GM19239 (cell line): ENCODE measurements around the gene PSMB3.
"Not testable (repeated sequence)": the region's sequence is repeated elsewhere in the genome, so short reads cannot be mapped to it uniquely, and the experiment has no call there.

ENCODE experiments used
- DNase-seq: peaks from one replicate; pipeline ENCODE4 v3.0.0; 2011; ENCODE audit warnings: low spot score; ENCODE audit not compliant: insufficient read length
- FAIRE-seq: peaks from 2 replicates; lab custom pipeline; 2011; peaks lifted over from hg19 to GRCh38; lab: Jason Lieb, UNC

Gene PSMB3

DNA sequence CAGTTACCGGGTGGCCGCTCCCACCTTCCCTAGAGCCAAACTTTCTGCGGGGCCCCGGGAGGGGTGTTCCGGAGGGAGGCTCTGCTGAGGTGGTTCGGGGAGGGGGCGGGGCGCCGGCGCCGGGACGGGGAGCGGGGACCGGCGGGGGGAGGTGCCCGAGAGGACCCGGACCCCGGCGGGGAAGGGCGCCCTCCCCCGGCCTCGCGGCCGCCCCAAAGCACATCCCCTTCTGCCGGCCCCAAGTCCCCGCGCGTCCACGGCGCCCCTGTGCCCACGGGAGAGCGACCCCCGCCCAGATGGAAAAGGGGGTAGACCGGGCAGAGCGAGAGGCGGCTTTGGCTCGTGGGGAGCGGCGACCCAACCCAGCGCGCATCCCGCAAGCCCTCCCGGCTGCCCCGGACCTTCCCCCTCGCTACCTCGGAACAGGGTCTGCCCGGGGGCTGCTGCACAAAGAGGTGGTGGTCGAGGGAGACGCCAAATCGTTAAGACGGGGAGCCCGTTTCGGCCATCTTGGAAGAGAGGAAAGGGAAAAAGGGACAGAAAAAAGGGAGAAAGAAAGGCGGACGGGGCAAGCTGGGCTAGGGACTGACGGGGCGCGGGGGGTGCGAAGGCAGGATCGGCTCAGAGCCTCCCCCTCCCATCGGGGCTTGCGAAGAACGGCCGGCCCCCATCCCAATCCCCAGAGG lies 4.9 kb upstream of the PSMB3 start:
- DNase-seq (no peak), FAIRE-seq (no peak)

DNA sequence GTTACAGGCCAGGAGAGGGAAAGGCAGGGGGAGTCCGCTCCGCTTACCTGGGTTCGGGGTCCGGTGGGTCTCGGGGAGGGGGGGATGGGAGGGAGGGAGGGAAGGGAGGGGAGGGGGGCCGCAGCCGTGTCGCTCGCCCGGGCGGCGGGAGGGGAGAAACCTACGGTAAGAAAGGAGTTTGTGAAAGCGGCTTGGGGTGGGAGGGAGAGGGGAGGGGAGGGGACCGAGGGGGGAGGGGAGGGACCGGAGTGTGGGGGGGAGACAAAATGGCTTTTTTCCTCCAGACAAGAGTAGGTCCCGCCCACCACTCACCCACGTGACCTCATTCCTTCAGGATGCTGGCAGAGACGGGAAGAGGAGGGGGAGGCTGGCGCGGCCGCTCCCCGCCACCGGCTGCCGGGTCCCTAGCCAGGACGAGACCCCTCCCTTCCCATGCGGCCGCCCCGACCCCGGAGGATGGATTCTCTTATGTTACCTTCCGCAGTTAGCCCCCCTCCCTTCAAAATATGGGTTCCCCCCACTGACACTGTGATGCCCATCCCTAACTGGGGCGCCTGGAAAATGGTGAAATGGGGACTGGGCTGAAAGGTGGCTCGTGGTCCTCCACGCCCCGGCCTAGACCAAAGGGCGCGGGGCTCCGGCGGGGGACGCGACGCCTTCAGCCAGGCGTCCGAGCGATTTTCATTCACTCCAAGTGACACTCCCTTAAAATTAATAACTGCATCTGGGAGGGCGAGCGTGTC lies 4.2 kb upstream of the PSMB3 start, which contains the start of gene PCGF2:
Gene PCGF2, minus strand, starts transcription at position 188 of the 743 bp plus-strand sequence. CDS start 7,934 bp downstream, outside the sequence.
- FAIRE-seq (no peak), DNase-seq (no peak)

DNA sequence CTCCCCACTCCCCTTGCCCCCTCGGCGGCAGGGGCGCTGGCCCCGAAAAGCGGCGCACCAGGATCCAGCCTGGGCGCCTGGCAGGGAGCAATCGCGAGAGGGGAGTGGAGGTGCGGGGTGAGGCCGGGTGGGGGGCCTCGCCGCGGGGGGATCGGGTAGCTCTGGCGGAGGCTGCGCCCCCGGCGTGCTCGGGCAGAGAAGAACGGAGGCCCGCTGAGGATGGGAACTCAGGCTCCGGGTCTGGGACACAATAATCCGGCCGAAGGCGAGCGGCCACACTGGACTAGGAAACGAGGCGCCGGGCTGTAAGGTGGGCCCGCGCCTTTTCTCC lies 3.7 kb upstream of the PSMB3 start:
- DNase-seq (no peak), FAIRE-seq (no peak)

DNA sequence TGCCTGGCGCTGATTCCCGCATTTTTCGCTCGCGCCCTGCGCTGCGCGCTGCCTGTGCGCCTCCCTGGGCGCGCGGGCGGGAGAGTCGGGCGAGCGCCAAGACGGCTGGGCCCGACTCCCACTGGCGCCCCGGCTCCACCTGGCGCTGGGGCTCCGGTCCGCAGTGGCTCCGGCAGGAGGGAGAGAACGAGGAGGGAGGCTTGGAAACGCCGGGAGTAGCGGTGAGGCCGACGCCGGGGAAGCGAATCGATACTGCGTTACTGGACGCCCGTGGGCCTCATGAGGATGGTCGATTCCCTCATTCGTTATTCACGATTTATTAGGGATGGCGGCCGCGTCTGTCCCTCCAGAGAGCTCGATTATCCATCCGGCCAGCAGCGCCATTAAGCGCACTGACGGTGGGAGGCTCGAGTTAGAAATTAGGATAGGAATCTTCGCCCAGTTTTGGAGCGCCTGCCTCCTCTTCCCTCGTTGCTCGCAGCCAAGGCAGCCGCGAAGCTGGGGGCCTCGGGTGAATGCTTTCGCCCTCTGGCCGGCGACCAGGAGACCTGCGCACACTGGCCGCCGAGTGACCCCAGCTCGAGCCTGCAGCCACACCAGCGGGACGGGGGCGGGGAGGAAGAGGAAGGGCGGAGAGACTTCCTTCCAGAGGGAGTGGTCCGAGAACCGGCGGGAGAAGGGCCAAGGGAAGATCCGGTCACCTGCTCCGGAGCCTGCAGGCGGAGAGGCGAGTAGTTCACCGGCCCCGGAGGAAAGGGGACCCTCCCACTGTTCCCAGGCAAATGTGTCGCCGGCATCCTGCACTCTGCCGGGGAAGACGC lies 3.1 kb upstream of the PSMB3 start:
- no peak for DNase-seq
- no peak for FAIRE-seq

DNA sequence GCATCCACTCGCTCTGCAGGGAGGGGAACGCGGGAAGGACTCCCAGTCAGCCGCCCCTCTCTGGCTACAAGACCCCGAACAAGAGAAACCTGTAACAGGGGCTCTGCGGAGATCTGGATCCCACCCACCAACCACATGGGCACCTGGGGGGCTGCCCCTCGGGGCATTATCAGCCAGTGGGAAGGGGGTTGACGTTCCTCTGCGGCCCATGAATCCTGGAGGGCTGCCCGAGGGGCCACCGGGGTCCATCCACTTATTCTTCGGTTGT lies 2.6 kb upstream of the PSMB3 start:
- FAIRE-seq (no peak), DNase-seq (no peak)

DNA sequence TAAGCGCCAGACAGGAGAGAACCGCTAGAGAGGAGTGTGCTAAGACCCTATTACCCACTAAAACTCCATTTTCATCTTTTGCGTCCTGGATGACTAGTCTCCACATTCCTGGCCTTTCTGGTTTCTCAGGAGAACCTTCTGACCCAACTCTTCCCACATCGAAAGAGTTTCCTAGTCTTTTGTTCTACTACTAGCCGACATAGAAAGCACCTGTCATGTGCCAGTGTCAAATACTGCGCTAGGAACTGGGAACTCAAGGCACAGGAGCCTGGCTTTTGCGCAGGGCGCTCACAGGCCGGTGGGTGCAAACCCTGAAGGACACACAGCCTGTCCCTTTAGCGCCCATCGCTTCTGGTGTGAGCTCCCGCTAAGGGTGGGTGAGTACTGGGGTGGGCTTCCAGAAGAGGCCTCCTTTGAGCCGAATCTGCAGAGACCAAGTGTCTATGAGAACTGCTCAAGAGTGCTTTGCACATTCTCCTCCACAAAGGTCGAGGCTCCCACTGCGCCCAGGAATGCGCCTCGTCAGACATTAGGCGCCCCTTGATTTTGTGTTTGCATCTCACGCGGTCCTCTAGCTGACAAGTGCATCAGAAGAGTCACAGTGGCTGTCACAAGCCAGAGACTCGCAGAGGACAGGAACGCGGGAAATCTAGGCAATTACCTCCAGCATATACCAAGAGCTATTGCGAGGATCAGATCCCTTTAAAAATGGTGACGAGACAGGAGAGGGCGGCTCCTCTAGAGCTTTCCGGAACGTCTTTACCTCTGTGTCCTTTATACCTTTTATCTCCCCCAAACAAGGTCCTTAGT lies 2.0 kb upstream of the PSMB3 start:
- DNase-seq (no peak), FAIRE-seq (no peak)

DNA sequence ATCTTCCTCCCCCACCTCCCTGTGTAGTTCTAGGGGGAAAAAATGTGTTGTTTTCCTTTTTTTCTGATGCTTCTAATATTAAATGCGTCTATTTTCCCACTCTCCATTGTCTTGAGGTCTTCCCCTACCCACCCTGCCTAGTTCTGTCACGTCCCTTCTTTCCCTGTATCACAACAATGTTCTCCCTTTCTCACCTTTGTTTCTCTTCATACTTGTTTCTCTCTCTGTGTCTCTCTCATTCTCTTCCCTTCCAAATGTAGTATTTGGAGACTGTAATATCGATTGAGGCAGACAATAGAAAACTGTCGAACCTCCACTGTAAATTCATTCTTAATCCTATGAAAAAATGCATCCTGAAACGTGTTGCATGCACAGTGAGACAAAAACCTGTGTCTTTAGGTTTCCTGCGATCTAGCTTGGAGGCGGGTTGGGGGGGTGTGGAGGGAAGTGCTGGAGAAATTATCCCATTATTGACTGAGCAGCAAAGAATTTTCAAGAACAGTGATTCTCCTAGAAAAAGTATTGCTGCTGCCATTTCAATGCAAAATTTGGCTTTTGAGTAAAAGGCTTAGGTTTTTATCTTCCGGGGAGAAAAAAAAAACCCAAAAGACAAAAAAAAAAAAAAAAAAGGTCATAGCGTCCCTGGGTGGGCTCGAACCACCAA lies 1.3 kb upstream of the PSMB3 start:
- DNase-seq (no peak), FAIRE-seq (no peak)

DNA sequence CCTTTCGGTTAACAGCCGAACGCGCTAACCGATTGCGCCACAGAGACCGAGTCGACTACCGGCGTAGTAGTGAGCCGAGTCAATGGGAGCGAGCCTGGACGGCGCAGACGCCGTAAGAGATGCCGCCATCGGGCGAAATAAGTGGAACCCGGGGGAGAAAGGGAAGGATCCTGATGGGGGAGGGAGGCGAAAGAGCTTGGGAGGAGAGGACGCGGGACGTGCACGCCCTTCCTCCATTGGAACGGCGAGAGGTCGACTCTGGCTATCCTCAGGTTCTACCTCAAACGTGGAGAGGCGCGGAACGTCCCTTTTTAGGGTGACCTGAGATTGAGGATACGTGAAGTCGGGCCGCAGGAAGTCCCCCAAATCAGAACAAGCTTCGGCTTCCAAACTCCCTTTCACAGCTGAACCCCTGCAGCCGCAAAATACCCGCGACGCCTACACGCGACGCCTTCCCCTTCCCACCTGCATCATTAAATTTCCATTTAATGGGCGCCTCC lies 683 bp upstream of the PSMB3 start:
- FAIRE-seq (no peak), DNase-seq (no peak)

DNA sequence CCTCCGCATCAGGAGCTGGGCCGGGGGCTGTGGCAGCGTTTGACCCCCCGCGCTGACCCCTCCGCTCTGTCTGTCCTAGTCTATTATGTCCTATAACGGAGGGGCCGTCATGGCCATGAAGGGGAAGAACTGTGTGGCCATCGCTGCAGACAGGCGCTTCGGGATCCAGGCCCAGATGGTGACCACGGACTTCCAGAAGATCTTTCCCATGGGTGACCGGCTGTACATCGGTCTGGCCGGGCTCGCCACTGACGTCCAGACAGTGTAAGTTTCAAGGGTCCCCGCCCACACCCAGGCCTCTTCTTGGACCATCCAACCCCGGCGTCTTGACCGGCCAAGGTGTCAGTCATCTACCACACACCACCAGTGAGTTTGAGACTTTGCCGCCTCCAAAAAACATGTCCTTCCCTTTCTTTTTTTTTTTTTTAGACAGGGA lies 548 bp downstream of the PSMB3 start:
- DNase-seq, result no peak
- no peak for FAIRE-seq

DNA sequence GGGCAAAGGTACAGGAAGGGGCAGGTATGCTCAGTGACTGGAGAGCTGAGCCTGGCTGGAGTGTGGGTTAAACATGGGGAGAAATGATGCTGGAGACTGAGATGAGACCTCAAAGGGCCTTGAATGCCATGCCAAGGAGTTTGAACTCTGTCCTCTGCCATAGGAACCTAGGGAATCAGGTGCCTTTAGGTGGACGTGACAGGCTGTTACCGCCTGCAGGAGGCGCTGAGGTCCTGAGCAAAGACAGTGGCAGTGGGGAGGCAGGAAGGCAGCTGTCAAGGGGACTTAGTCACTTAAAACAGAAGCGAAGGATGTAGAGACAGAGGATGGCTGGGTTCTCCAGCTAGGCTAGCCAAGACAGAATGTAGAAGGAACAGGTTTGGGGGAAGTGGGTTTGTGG lies 9.1 kb downstream of the PSMB3 start:
- DNase-seq (no peak), FAIRE-seq (no peak)

DNA sequence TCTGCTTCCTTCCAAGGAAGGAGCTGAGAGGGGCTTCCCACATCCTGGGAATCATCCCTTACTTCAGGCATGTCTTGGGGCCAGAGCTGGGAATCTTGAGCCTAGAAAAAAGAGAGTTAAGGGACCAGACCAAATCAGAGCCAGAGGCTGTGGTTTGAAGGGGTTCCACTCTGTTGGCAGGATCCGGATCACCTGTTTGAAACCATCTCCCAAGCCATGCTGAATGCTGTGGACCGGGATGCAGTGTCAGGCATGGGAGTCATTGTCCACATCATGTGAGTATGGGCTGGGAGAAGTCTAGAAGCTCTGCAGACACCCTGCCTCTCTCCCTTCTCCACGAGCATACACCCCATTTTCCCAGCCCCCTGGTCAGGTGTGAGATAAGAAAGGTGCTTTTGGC lies 9.7 kb downstream of the PSMB3 start:
- no peak for FAIRE-seq
- no peak for DNase-seq

DNA sequence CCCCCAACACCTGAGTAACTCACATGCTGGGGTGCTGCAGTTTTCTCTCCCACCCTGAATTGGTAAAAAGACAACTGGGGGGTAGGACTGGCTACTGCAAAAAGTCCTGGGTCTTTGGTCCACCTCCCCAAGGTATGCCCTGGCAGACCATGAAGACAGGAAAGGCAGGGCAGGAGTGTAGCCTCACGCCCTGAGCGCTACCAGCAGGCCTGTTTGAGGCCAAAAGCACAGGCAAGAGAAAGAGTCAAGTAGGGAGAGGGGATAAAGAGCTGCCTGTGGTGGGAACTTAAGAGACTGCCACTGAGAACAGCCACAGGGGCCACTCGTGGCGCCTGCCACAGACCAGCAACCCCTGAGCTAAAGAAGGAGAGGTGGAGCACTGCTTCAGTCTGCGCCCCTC lies 13.8 kb downstream of the PSMB3 start:
- FAIRE-seq (no peak), DNase-seq (no peak)

DNA sequence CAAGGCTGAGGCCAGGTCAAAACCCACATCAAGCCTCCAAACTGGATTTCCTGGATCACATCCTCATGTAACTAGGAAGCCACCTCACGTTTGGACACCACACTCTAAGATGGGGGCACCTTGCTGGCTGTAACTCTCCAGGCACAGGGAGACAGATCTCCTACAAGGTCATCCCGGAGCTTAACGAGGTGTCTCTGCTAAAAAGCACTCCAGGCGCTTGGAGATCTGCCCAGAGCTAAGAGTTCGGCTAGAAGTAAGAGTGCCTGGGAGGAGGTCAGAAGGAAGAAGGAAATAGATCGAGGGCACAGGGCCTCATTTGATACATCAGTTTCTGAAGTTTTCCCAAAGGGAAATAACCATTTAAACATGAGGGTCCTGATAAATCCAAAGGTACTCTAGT lies 15.9 kb downstream of the PSMB3 start:
- FAIRE-seq (no peak), DNase-seq (no peak)

DNA sequence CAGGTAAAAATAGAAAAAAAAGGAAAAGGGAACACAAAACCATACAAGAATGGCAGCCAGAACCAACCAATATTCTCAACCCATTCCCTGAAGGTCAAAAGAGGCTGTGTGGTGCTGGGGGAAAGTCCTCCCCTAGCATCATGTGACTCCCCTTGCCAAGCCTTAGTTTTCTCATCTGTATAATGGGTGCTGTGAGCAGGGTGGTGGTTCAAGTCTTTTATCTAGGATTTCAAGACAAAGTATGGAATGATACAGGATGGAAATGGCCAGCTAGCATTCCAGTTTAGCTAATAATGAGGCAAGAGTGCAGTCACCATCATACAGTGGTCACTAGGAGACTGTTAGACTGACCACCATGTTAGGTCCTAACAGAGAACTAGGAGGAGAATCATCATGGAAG lies 20.7 kb downstream of the PSMB3 start:
- no peak for DNase-seq
- FAIRE-seq, result no peak

DNA sequence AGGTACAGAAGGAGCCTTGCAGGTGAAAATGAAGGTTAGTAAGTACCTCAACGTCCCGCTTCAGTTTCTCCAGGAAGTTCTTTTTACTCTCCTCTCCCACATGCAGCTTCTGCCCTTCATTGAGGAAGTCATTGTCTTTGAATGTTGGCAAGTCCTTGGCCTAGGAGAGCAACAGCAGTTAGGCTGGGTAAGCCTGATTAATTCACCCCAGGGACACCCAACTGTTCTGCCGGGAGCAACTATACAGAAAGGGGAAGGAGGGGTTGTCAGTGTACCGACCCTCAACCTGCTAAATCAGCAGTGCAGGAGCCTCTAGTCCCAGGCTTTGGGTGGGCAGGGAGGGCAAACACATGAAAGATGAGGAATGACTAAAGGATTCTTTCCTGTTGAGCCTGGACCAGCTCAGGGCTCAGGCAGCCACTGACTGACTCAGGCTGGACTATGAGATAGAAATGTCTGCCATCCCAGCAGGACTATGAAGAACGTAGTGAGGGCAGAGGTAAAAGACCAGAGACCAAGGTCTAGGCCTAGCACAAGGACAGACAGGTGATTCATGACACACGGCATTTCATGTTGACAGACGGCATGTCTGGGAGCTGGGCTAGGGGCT lies 25.2 kb downstream of the PSMB3 start:
- DNase-seq, result no peak
- FAIRE-seq, result no peak

DNA sequence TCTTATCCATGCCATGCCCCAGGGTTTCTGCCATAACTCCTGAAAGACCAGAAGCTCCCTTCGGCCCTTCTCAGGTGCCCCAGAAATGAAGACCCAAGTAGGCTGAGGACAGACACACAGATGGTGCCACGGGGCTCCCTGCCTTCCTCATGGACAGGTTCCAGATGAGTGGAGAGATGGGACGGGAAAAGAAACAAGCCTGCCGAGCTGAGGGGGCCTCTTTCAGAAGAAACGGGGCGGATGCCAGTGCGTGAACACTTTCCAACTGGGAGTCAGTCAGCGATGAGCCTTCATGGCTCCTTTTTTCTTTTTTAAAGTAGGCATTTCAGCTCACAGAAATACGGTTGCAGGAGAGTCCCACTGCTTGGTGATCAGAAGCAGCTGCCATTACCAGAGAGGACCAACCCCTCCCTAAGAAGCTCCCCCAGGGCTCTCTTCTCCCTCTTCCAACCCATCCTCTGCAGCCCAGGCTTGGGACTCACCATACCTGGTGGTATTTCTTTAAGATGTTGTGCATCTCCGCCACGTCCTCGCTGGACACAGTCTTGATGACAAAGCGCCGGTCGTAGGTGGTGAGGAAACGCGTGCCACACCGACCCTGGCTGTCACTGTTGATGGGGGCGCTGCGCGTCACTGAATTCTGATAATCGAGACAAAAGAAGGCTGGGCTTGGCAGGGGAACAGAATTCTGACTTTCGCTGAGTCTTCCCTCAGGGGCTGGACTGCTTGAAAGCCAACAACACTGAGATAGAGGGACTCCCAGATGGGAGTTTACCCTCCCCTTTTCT lies 27.6 kb downstream of the PSMB3 start:
- no peak for DNase-seq
- no peak for FAIRE-seq

DNA sequence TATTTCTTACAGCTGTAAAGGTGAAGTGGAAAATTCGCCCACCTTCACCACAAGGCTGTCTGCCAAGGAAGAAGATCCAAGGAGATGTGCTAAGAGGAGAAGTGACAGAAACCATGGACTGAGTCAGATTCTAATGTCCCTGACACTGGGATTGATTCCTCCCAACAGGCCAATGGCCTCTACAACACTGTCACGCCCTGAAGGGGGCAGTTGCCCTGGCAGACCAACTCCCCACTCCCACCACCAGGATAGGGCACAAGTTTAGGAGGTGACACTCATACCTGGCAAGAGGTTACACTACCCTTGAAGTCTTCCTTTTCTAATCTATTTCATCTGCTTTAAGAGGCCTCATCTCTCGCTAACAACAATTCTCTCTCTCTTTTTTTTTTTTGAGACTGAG lies 30.7 kb downstream of the PSMB3 start:
- DNase-seq, result no peak
- no peak for FAIRE-seq

DNA sequence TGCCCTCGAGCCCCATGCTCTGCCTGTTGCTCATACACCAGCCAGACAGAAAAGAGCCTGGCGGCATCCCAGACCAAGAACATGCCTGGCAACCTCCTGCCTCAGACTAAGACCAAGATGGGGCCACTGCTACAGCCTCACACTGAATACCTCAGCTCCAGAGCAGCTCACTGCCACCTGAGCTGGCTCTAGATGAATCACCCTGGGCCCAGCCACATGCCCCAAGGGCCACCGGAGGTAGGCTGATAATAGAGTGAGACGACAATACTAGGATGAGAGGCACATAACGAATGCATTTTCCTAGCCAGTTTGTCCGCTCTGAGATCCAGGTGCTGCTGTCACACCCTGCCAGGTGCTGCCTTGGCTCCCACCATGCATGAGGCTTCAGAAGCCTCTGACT lies 33.8 kb downstream of the PSMB3 start:
- FAIRE-seq, result no peak
- no peak for DNase-seq

DNA sequence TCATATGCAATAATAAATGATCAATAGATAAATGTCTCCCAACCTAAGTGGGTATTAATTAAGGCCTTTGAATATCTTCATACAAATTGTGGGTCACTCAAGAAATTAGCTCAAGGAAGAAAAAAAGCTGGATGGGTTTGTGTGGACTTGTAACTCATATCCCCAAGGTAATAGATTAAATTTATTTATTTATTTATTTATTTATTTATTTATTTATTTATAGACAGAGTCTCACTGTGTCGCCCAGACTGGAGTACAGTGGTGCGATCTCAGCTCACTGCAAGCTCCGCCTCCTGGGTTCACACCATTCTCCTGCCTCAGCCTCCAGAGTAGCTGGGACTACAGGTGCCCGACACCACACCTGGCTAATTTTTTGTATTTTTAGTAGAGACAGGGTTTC lies 35.5 kb downstream of the PSMB3 start:
- not testable (repeated sequence) for FAIRE-seq, DNase-seq
